Testis (tissue), 5 donors: ENCODE data around the gene KCNRG. TPM values are rescaled to one million over a fixed set of nuclear protein-coding genes. Genes with fewer than 3 reads are reported as not detected.

Source experiments
- DNase-seq: peaks from one replicate; pipeline ENCODE4 v3.0.0-alpha.2; 2019
- H3K27ac ChIP-seq, 2 donors: fragments of 200-600 bp; sonication (generic); one replicate each; pipeline ENCODE4 v1.5.1; 2019
- H3K27me3 ChIP-seq: fragments of 200-600 bp; sonication (generic); one replicate; pipeline ENCODE4 v1.5.1; 2019
- H3K36me3 ChIP-seq: fragments of 200-600 bp; sonication (generic); one replicate; pipeline ENCODE4 v1.5.1; 2017; ENCODE audit warnings: low read depth; ENCODE audit errors: missing control alignments
- H3K4me1 ChIP-seq: fragments of 200-600 bp; sonication (generic); one replicate; pipeline ENCODE4 v1.5.1; 2019
- H3K4me3 ChIP-seq, 2 donors: fragments of 200-600 bp; sonication (generic); one replicate each; pipeline ENCODE4 v1.5.1; 2017 to 2019
- H3K9me3 ChIP-seq: fragments of 200-600 bp; sonication (generic); one replicate; pipeline ENCODE4 v1.5.1; 2017
- CTCF ChIP-seq, 3 experiments: fragments of 450-650 bp in 2 of 3; fragments of 200-600 bp in 1 of 3; sonication (generic) in 1 of 3; IDR thresholded peaks; one replicate each; pipeline ENCODE4 v1.5.1; 2016 to 2019; ENCODE audit warnings: antibody characterized with exemption in 3 of 3, mild to moderate bottlenecking in 2 of 3, moderate library complexity in 1 of 3
- POLR2A ChIP-seq: fragments of 450-650 bp; IDR thresholded peaks from one replicate; pipeline ENCODE4 v1.6.1; 2017; ENCODE audit warnings: antibody characterized with exemption, mild to moderate bottlenecking, moderate library complexity
- WGBS, 2 donors: methylation state at CpG; one replicate each; pipeline ENCODE4 v1.1.5; 2018; 5-methylcytosine and 5-hydroxymethylcytosine counted together
- intact Hi-C: fragments of 100-400 bp; cut with DNase I; formaldehyde crosslinking; loops from one replicate; pipeline ENCODE4 v1.15.1; 2023; ENCODE audit warnings: low total_unique reads
- long read RNA-seq, 2 donors: transcript quantifications; one replicate each; lab custom pipeline, GENCODE V29; 2026
- polyA plus RNA-seq: library from polyadenylated mRNA; stranded (reverse); fragments of 350-450 nt; fragmentation: Illumina TruSeq; extraction: RNeasy Lipid Tissue Mini Kit (QIAGEN cat#74804); gene quantifications from one replicate; pipeline ENCODE4 v1.2.3, GENCODE V29; 2014; ENCODE audit warnings: low read depth, low replicate concordance; ENCODE audit not compliant: insufficient read depth
- total RNA-seq, 2 donors: library from RNA; depleted of rRNA; stranded (reverse); fragments of >200 nt; gene quantifications; one replicate each; pipeline ENCODE4 v1.2.3, GENCODE V29; 2016

The KCNRG gene
- 1 to 10 TPM; 1.1 to 3.1 TPM for total RNA-seq
- 2.9 TPM for polyA plus RNA-seq
- long read RNA-seq, donor 1, partial matches to known transcripts = 0 of 1 reads
- long read RNA-seq, donor 1, other reads (novel, unspliced or antisense) = 0 of 1 reads
- long read RNA-seq, donor 2 = 0 reads

GRCh38 chr13:50015258-50015657 is at the start of gene KCNRG:
Gene KCNRG, plus strand, starts transcription at chr13:50015444. Its CDS starts 50 bp downstream, at chr13:50015494.
- no peak within 1 kb of the TSS for H3K27ac ChIP-seq
- H3K9me3 ChIP-seq = no peaks in the 10 kb centered on the region
- H3K4me3 ChIP-seq = no peak within 1 kb of the TSS
- 37 to 49% methylated on average over 5 of the region's 5 CpGs for WGBS, 2 donors
- TF ChIP-seq CTCF (IDR thresholded peaks at IDR 0.05) = no peak
- no peak for TF ChIP-seq POLR2A
- DNase-seq = no peak
- intact Hi-C loops = no loop called here
- H3K4me1 ChIP-seq = peaks cover 18% of the 10 kb centered on the region
- no peaks in the 10 kb centered on the region for H3K27me3 ChIP-seq
- H3K36me3 ChIP-seq = no peaks in the 10 kb centered on the region

- H3K27me3 ChIP-seq = no peaks in the 10 kb centered on the region
- no peaks in the 10 kb centered on the region for H3K36me3 ChIP-seq
- intact Hi-C loops = no loop called here
- DNase-seq = no peak
- no peak for TF ChIP-seq CTCF (IDR thresholded peaks at IDR 0.05)
- TF ChIP-seq POLR2A = no peak
- H3K27ac ChIP-seq = no peak overlapping the region
- no peaks in the 10 kb centered on the region for H3K4me1 ChIP-seq
- H3K4me3 ChIP-seq = no peak overlapping the region
- H3K9me3 ChIP-seq = no peaks in the 10 kb centered on the region
- WGBS, 2 donors = 95 to 96% methylated on average over 4 of the region's 4 CpGs
Observed at GRCh38 chr13:49967456-49967855, 47.8 kb upstream of the KCNRG start.

GRCh38 chr13:49972709-49973108 is 42.5 kb upstream of the KCNRG start:
- intact Hi-C loops = no loop called here
- no peak for TF ChIP-seq CTCF (IDR thresholded peaks at IDR 0.05)
- TF ChIP-seq POLR2A = no peak
- Histone ChIP-seq H3K27ac (no peak overlapping the region), H3K4me3 (no peak overlapping the region), H3K27me3 (no peaks in the 10 kb centered on the region), H3K9me3 (no peaks in the 10 kb centered on the region), H3K4me1 (no peaks in the 10 kb centered on the region), H3K36me3 (no peaks in the 10 kb centered on the region)
- no peak for DNase-seq
- 88 to 91% methylated on average over 4 of the region's 4 CpGs for WGBS, 2 donors

GRCh38 chr13:49975826-49976225 is 39.4 kb upstream of the KCNRG start:
- WGBS, 2 donors = 52 to 68% methylated on average over 1 of the region's 1 CpG
- H3K4me1 ChIP-seq = peaks cover 8% of the 10 kb centered on the region
- TF ChIP-seq CTCF (IDR thresholded peaks at IDR 0.05) (no peak), POLR2A (no peak)
- intact Hi-C loops = no loop called here
- H3K27ac ChIP-seq = no peak overlapping the region
- no peaks in the 10 kb centered on the region for H3K36me3 ChIP-seq
- H3K9me3 ChIP-seq = no peaks in the 10 kb centered on the region
- H3K4me3 ChIP-seq = no peak overlapping the region
- H3K27me3 ChIP-seq = no peaks in the 10 kb centered on the region
- DNase-seq = no peak
